ENCODE results near the gene PTDSS2. TPM values are rescaled to one million over a fixed set of nuclear protein-coding genes. Genes with fewer than 3 reads are reported as not detected.
"Not testable (repeated sequence)": the region's sequence is repeated elsewhere in the genome, so short reads cannot be mapped to it uniquely, and the experiment has no call there.

Gene PTDSS2
- polyA plus RNA-seq, 1 experiment = 25.8 TPM

- ChIA-PET CTCF (no interaction called here), POLR2A (no interaction called here)
- Histone ChIP-seq H3K36me3 (ENCODE audit: control insufficient read depth, insufficient read depth, low read length) (no peaks in the 10 kb centered on the region), H3K27me3 (ENCODE audit: control insufficient read depth, insufficient read depth, low read length) (0 out of 2 replicates have a peak, but pooled peaks cover under 1% of the 10 kb centered on the region), H3K4me3 (ENCODE audit: low read depth, low read length) (no peak overlapping the region)
- TF ChIP-seq CTCF (IDR thresholded peaks at IDR 0.05; ENCODE audit: insufficient read depth, low read depth, low read length) = no peak
- DNase-seq (ENCODE audit: low read depth) = no peak
These were observed 18.2 kb upstream of the PTDSS2 start for GRCh38 chr11:431921-432320.

DNA sequence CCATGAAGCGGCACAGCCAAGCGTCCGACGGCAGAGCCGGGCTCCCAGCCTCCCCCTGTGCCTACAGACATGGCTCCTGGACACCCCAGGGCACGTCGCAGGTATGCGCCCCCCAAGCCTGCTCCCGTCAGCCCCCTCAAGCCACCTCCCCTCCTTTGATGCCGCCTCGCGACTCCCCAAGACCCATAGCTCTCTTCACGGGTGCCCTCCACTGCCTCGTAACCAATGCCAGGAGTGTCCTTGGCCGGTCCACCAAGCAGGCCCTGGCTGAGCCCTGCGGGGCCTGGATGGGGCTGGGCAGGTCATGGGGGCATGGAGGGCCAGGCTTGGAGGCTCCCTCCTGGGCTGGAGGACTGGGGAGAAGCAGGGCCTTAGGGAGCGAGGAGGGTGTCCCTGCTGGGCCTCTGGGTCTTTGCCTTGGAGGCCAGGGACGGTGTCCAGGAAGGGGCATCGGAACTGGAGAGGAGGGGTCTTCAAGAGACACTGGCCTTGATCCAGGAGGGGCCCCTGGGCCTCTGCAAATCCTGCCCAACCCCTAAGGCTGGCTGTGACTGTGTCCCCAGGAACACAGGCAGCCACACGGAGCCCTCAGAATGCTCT, 17.5 kb upstream of the PTDSS2 start:
- POLR2A ChIA-PET = no interaction called here
- Histone ChIP-seq H3K36me3 (ENCODE audit: control insufficient read depth, insufficient read depth, low read length) (no peaks in the 10 kb centered on the region), H3K27me3 (ENCODE audit: control insufficient read depth, insufficient read depth, low read length) (no peaks in the 10 kb centered on the region), H3K4me3 (ENCODE audit: low read depth, low read length) (no peak overlapping the region)
- CTCF ChIA-PET = no interaction called here
- TF ChIP-seq CTCF (IDR thresholded peaks at IDR 0.05; ENCODE audit: insufficient read depth, low read depth, low read length) = no peak
- DNase-seq (ENCODE audit: low read depth) = no peak

DNA sequence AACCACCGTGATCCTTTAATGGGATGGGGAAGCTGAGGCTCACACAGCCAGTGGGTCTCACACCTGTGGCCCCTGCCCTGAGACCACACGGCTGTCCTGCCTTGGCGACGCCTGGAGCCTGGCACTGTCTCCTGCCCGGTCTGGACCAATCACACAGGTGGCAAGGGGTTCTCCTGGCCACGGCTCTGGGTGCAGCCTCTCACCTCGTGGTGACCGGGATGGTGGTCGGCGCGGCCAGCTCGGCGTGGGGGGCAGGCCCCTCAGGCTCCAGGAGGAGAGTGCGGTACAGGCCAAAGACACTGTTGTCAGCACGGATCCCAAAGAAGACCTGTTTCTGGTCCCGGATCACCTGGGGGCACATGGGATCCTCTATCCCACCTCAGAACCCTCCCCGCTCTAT, 17.0 kb upstream of the PTDSS2 start:
- no peak for DNase-seq (ENCODE audit: low read depth)
- TF ChIP-seq CTCF (IDR thresholded peaks at IDR 0.05; ENCODE audit: insufficient read depth, low read depth, low read length) = no peak
- ChIA-PET POLR2A (no interaction called here), CTCF (no interaction called here)
- Histone ChIP-seq H3K36me3 (ENCODE audit: control insufficient read depth, insufficient read depth, low read length) (no peaks in the 10 kb centered on the region), H3K27me3 (ENCODE audit: control insufficient read depth, insufficient read depth, low read length) (no peaks in the 10 kb centered on the region), H3K4me3 (ENCODE audit: low read depth, low read length) (no peak overlapping the region)

- no peaks in the 10 kb centered on the region for H3K36me3 ChIP-seq (ENCODE audit: control insufficient read depth, insufficient read depth, low read length)
- DNase-seq (ENCODE audit: low read depth) = no peak
- no peaks in the 10 kb centered on the region for H3K27me3 ChIP-seq (ENCODE audit: control insufficient read depth, insufficient read depth, low read length)
- TF ChIP-seq CTCF (IDR thresholded peaks at IDR 0.05; ENCODE audit: insufficient read depth, low read depth, low read length) = no peak
- ChIA-PET POLR2A (no interaction called here), CTCF (no interaction called here)
- H3K4me3 ChIP-seq (ENCODE audit: low read depth, low read length) = no peak overlapping the region
These were observed 16.4 kb upstream of the PTDSS2 start for GRCh38 chr11:433641-434040.

GRCh38 chr11:434496-434895, 15.6 kb upstream of the PTDSS2 start:
- no peak for DNase-seq (ENCODE audit: low read depth)
- ChIA-PET POLR2A (no interaction called here), CTCF (no interaction called here)
- H3K4me3 ChIP-seq (ENCODE audit: low read depth, low read length) = no peak overlapping the region
- no peaks in the 10 kb centered on the region for H3K27me3 ChIP-seq (ENCODE audit: control insufficient read depth, insufficient read depth, low read length)
- TF ChIP-seq CTCF (IDR thresholded peaks at IDR 0.05; ENCODE audit: insufficient read depth, low read depth, low read length) = no peak
- H3K36me3 ChIP-seq (ENCODE audit: control insufficient read depth, insufficient read depth, low read length) = no peaks in the 10 kb centered on the region

DNA sequence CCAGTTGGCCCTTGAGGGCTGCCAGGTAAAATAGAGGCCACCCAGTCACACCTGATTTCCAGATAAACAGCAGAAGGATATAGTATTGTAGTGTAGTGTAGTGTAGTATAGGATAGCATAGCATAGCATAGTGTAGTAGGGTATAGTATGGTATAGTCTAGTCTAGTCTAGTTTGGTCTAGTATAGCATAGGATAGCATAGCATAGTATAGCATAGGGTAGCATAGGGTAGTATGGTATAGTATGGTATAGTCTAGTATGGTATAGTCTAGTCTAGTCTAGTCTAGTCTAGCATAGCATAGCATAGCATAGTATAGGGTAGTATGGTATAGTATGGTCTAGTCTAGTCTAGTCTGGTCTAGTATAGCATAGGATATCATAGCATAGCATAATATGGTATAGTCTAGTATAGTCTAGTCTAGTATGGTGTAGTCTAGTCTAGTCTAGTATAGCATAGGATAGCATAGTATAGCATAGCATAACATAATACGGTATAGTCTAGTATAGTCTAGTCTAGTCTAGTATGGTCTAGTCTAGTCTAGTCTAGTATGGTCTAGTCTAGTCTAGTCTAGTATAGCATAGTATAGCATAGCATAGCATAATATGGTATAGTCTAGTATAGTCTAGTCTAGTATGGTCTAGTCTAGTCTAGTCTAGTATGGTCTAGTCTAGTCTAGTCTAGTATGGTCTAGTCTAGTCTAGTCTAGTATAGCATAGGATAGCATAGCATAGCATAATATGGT, 14.9 kb upstream of the PTDSS2 start:
- POLR2A ChIA-PET; H3K36me3 ChIP-seq (ENCODE audit: control insufficient read depth, insufficient read depth, low read length); H3K4me3 ChIP-seq (ENCODE audit: low read depth, low read length); DNase-seq (ENCODE audit: low read depth); CTCF ChIA-PET; H3K27me3 ChIP-seq (ENCODE audit: control insufficient read depth, insufficient read depth, low read length): not testable (repeated sequence)
